PC-3 (cell line): Measurements from ENCODE around the gene KREMEN2. TPM values are rescaled to one million over a fixed set of nuclear protein-coding genes. Genes with fewer than 3 reads are reported as not detected.

ENCODE experiments used
- ATAC-seq: fragments of 200-7000 bp; cut with Tn5 transposase; 2 replicates; pipeline ENCODE4 v1.9.1; 2020; ENCODE audit warnings: mild to moderate bottlenecking, moderate library complexity
- BruUV-seq: library from RNA; stranded (reverse); fragments of 400-500 nt; replicated peaks from 2 replicates; lab custom pipeline; 2021; lab: Mats Ljungman, UMichigan
- CTCF ChIA-PET: fragments of 300-600 bp; sonication (Branson Sonifier 250); formaldehyde crosslinking; loops from one replicate; lab custom pipeline; 2022; ENCODE audit warnings: antibody characterized with exemption; lab: Charles Lee
- POLR2A ChIA-PET: fragments of 300-600 bp; sonication (Branson Sonifier 250); formaldehyde crosslinking; loops from one replicate; lab custom pipeline; 2022; ENCODE audit warnings: antibody characterized with exemption; ENCODE audit not compliant: unreplicated experiment; lab: Charles Lee
- DNase-seq: peaks from one replicate; pipeline ENCODE4 v3.0.0-alpha.2; 2015
- H2AFZ ChIP-seq: fragments of 300-600 bp; sonication (generic); 2 replicates; pipeline ENCODE4 v1.6.0; 2016; ENCODE audit warnings: antibody characterized with exemption, low read length
- H3F3A ChIP-seq: fragments of 300-600 bp; sonication (generic); one replicate; pipeline ENCODE4 v1.6.0; 2017; ENCODE audit warnings: antibody characterized with exemption, low read length, control low read depth, mild to moderate bottlenecking; ENCODE audit not compliant: unreplicated experiment
- H3K27ac ChIP-seq: fragments of 300-600 bp; sonication (generic); 2 replicates; pipeline ENCODE4 v1.5.1; 2016; ENCODE audit warnings: mild to moderate bottlenecking, low read length
- H3K27me3 ChIP-seq: fragments of 300-600 bp; sonication (generic); 2 replicates; pipeline ENCODE4 v1.6.1; 2016; ENCODE audit warnings: low read length, mixed read lengths
- H3K36me3 ChIP-seq: fragments of 300-600 bp; sonication (generic); 2 replicates; pipeline ENCODE4 v1.6.1; 2016; ENCODE audit warnings: low read depth, mixed run types, low read length, mixed read lengths
- H3K4me1 ChIP-seq: fragments of 300-600 bp; sonication (generic); 2 replicates; pipeline ENCODE4 v1.5.1; 2016; ENCODE audit warnings: low read length; ENCODE audit not compliant: insufficient read depth
- H3K4me2 ChIP-seq: fragments of 300-600 bp; sonication (generic); 2 replicates; pipeline ENCODE4 v1.6.0; 2016; ENCODE audit warnings: low read length
- H3K4me3 ChIP-seq: fragments of 300-600 bp; sonication (generic); 2 replicates; pipeline ENCODE4 v1.5.1; 2016; ENCODE audit warnings: mild to moderate bottlenecking, low read length, mixed read lengths
- H3K79me2 ChIP-seq: fragments of 300-600 bp; sonication (generic); 2 replicates; pipeline ENCODE4 v1.6.1; 2017; ENCODE audit warnings: low read length, mixed read lengths
- H3K9ac ChIP-seq: fragments of 300-600 bp; sonication (generic); 2 replicates; pipeline ENCODE4 v1.6.0; 2016; ENCODE audit warnings: mild to moderate bottlenecking, low read length
- H3K9me2 ChIP-seq: fragments of 300-600 bp; sonication (generic); replicated peaks from 2 replicates; pipeline ENCODE4 v1.6.1; 2016; ENCODE audit warnings: mixed run types, low read length, mixed read lengths
- H3K9me3 ChIP-seq: fragments of 300-600 bp; sonication (generic); 2 replicates; pipeline ENCODE4 v1.6.1; 2016; ENCODE audit warnings: low read length, mixed read lengths
- H4K20me1 ChIP-seq: fragments of 300-600 bp; sonication (generic); 2 replicates; pipeline ENCODE4 v1.6.1; 2016; ENCODE audit warnings: low read length, mixed read lengths
- CTCF ChIP-seq: fragments of 300-600 bp; sonication (generic); conservative IDR thresholded peaks from 2 replicates; pipeline ENCODE4 v1.5.1; 2017; ENCODE audit warnings: antibody characterized with exemption, low read depth, mild to moderate bottlenecking, low read length
- EZH2 ChIP-seq: fragments of 300-600 bp; sonication (generic); IDR thresholded peaks from one replicate; pipeline ENCODE4 v1.6.1; 2017; ENCODE audit warnings: antibody characterized with exemption, mild to moderate bottlenecking, low read length; ENCODE audit not compliant: unreplicated experiment
- EZH2phosphoT487 ChIP-seq: fragments of 300-600 bp; sonication (generic); IDR thresholded peaks from 2 replicates; pipeline ENCODE4 v1.6.1; 2018; ENCODE audit warnings: mild to moderate bottlenecking, antibody characterized with exemption, low read length, borderline replicate concordance
- intact Hi-C: fragments of 100-400 bp; cut with micrococcal nuclease; formaldehyde crosslinking; loops from 2 replicates; pipeline ENCODE4 v1.9.0; 2023
- total RNA-seq: library from RNA; depleted of rRNA; stranded (reverse); fragments of >200 nt; gene quantifications from 2 replicates; pipeline ENCODE4 v1.2.3, GENCODE V29; 2014

KREMEN2 gene
- total RNA-seq, 1 experiment from 2014 or later, result 3.6 TPM

- BruUV-seq, result no TSS peak
- peaks cover 17% of the 10 kb centered on the region; the same call in 1 of the 2 replicates for H3K79me2 ChIP-seq
Observed at GRCh38 chr16:2971985-2972784, 8.1 kb downstream of the KREMEN2 start.

GRCh38 chr16:2973093-2973492 lies 9.0 kb downstream of the KREMEN2 start:
- ChIA-PET POLR2A (no interaction called here), CTCF (no interaction called here)
- Histone ChIP-seq H3K4me3 (no peak overlapping the region), H3F3A (no peaks in the 10 kb centered on the region), H3K27ac (no peak overlapping the region), H2AFZ (no peak overlapping the region), H3K9ac (no peak overlapping the region), H3K4me1 (peaks cover 25% of the 10 kb centered on the region), H3K9me3 (no peaks in the 10 kb centered on the region), H3K4me2 (no peak overlapping the region), H3K9me2 (no peaks in the 10 kb centered on the region), H4K20me1 (peaks cover 12% of the 10 kb centered on the region), H3K27me3 (no peaks in the 10 kb centered on the region), H3K79me2 (peaks cover 24% of the 10 kb centered on the region), H3K36me3 (peaks cover 6% of the 10 kb centered on the region; the same call in 1 of the 2 replicates)
- BruUV-seq, result no TSS peak
- intact Hi-C loops, result no loop called here
- TF ChIP-seq EZH2phosphoT487, result no peak
- no peak for TF ChIP-seq CTCF
- DNase-seq (no peak), ATAC-seq (no peak)

More at GRCh38 chr16:2971985-2972784, 8.1 kb downstream of the KREMEN2 start:
- no peak overlapping the region for H3K4me3 ChIP-seq
- TF ChIP-seq EZH2phosphoT487, result no peak
- TF ChIP-seq CTCF, result no peak
- TF ChIP-seq EZH2, result no peak
- H3K4me1 ChIP-seq, result peaks cover 16% of the 10 kb centered on the region; the same call in 1 of the 2 replicates
- H3K36me3 ChIP-seq, result peaks cover 6% of the 10 kb centered on the region; the same call in 1 of the 2 replicates
- no peak overlapping the region for H3K4me2 ChIP-seq
- ChIA-PET CTCF (no interaction called here), POLR2A (no interaction called here)
- intact Hi-C loops, result no loop called here
- no peaks in the 10 kb centered on the region for H3K27me3 ChIP-seq
- no peaks in the 10 kb centered on the region for H3F3A ChIP-seq
- no peak overlapping the region for H3K27ac ChIP-seq
- no peak for ATAC-seq
- H3K9me3 ChIP-seq, result no peaks in the 10 kb centered on the region
- no peak for DNase-seq
- peaks cover 12% of the 10 kb centered on the region for H4K20me1 ChIP-seq
- H3K9me2 ChIP-seq, result no peaks in the 10 kb centered on the region
- H2AFZ ChIP-seq, result no peak overlapping the region
- H3K9ac ChIP-seq, result no peak overlapping the region
